ENCODE results near the gene INTS4.

INTS4 gene

DNA sequence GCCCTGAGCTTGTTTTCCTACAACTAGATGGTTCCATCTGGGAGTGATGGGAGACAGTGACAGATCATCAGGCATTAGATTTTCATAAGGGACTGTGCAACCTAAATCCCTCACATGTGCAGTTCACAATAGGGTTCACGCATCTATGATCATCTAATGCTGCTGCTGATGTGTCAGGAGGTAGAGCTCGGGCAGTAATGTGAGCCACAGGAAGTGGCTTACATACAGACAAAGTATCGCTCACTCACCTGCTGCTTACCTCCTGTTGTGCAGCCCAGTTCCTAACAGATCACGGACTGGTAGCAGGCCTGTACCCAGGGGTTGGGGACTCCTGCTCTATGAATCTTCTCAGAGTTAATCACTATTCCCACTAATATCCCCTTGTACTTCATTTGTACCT lies 161.2 kb downstream of the INTS4 start:
- Histone ChIP-seq H3K9ac (ENCODE audit: low read length in 5 of 5) (no peak overlapping the region), H3K36me3 (ENCODE audit: control insufficient read depth in 5 of 5, insufficient read depth in 5 of 5, low read length in 5 of 5) (peaks cover 0 to 7% (median 0%) of the 10 kb centered on the region in 5 donors), H3K4me1 (ENCODE audit: control insufficient read depth in 5 of 5, insufficient read depth in 5 of 5, low read length in 5 of 5) (peaks cover 0 to 3% (median 0%) of the 10 kb centered on the region in 5 donors), H3K27ac (ENCODE audit: low read depth, low read length) (no peak overlapping the region), H3K9me3 (ENCODE audit: control insufficient read depth in 5 of 5, low read length in 5 of 5) (peaks cover 0 to 3% (median 0%) of the 10 kb centered on the region in 5 donors), H3K27me3 (ENCODE audit: control insufficient read depth in 5 of 5, insufficient read depth in 4 of 5, low read length in 5 of 5) (no peaks in the 10 kb centered on the region), H3K4me3 (ENCODE audit: low read depth in 1 of 5, low read length in 5 of 5) (no peak overlapping the region)

DNA sequence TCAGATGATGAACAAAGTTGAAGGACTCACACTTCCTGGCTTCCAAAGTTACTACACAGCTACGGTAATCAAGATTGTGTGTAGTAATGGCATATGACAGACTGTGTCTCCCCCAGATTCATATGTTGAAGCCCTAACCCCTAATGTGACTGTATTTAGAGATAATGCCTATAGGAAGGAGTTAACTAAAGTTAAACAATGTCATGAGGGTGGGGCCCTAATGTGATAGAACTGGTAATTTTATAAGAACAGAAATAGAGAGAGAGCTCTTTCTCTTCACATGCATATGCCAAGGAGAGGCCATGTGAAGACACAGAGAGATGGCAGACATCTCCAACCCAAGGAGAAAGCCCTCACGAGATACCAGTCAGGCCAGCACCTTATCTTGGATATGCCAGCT lies 165.5 kb downstream of the INTS4 start:
- H3K9me3 ChIP-seq (ENCODE audit: control insufficient read depth in 5 of 5, low read length in 5 of 5), result peaks cover 0 to 3% (median 0%) of the 10 kb centered on the region in 5 donors
- H3K4me1 ChIP-seq (ENCODE audit: control insufficient read depth in 5 of 5, insufficient read depth in 5 of 5, low read length in 5 of 5), result peaks cover 1 to 8% (median 3%) of the 10 kb centered on the region in 5 donors

More for the DNA sequence above, 165.5 kb downstream of the INTS4 start:
- no peak overlapping the region for H3K9ac ChIP-seq (ENCODE audit: low read length in 5 of 5)
- no peak overlapping the region for H3K4me3 ChIP-seq (ENCODE audit: low read depth in 1 of 5, low read length in 5 of 5)
- no peak overlapping the region for H3K27ac ChIP-seq (ENCODE audit: low read depth, low read length)
- H3K36me3 ChIP-seq (ENCODE audit: control insufficient read depth in 5 of 5, insufficient read depth in 5 of 5, low read length in 5 of 5), result peaks cover 0 to 2% (median 0%) of the 10 kb centered on the region in 5 donors
- H3K27me3 ChIP-seq (ENCODE audit: control insufficient read depth in 5 of 5, insufficient read depth in 4 of 5, low read length in 5 of 5), result no peaks in the 10 kb centered on the region

All from subcutaneous abdominal adipose tissue (tissue), 5 donors.